ENCODE data around the gene SC5D. TPM values are rescaled to one million over a fixed set of nuclear protein-coding genes. Genes with fewer than 3 reads are reported as not detected.

Gene SC5D
- total RNA-seq, 1 experiment from 2014 or later = 126 TPM

GRCh38 chr11:121291896-121292494 lies 576 bp upstream of the SC5D start:
- CTCF ChIA-PET = interaction anchor here (0.6 to 1.6 kb wide), 9 partner anchors 9 to 299 kb away, joined by 3 to 14 read pairs (median 3); no protein-coding TSS in a partner anchor
- Mint-ChIP-seq H3K4me3 (ENCODE audit: unreplicated experiment) (peak overlapping the region; percentile 89), H3K27ac (ENCODE audit: unreplicated experiment) (peak overlapping the region; percentile 85), H3K9me3 (ENCODE audit: unreplicated experiment) (no peaks in the 10 kb centered on the region), H3K36me3 (ENCODE audit: insufficient read depth, unreplicated experiment) (peaks cover 14% of the 10 kb centered on the region), H3K27me3 (ENCODE audit: insufficient read depth, unreplicated experiment) (no peaks in the 10 kb centered on the region), H3K4me1 (ENCODE audit: low read depth, unreplicated experiment) (peaks cover 27% of the 10 kb centered on the region)
- no peaks in the 10 kb centered on the region for H3K27me3 ChIP-seq (replicated peaks; ENCODE audit: control insufficient read depth, insufficient read depth, low read length)
- peaks cover 16% of the 10 kb centered on the region; the same call in 1 of the 2 replicates for H3K4me1 ChIP-seq
- 0 out of 2 replicates have a peak, but pooled peaks cover 1% of the 10 kb centered on the region for H3K36me3 ChIP-seq (ENCODE audit: control insufficient read depth, insufficient read depth, low read length)
- peak overlapping the region; percentile 97 for H3K4me3 ChIP-seq (ENCODE audit: low read depth, low read length)
- TSS peak; percentile 99 for BruUV-seq (replicated peaks)
- no peaks in the 10 kb centered on the region for H3K9me3 ChIP-seq
- no peak for DNase-seq
- intact Hi-C loops (cut with micrococcal nuclease; ENCODE audit: unreplicated experiment) = loop anchor here (1.0 kb wide), 3 partner anchors 9 to 43 kb away; no protein-coding TSS in a partner anchor
- TF ChIP-seq CTCF (IDR thresholded peaks at IDR 0.05; ENCODE audit: insufficient read depth in 1 of 2, low read depth in 1 of 2, low read length in 1 of 2, severe bottlenecking in 1 of 2, unreplicated experiment in 1 of 2) = no peak
- POLR2A ChIA-PET = interaction anchor here (0.5 to 1.5 kb wide), 11 partner anchors 9 to 273 kb away, joined by 3 to 17 read pairs (median 3); no protein-coding TSS in a partner anchor

GRCh38 chr11:121293288-121293594 lies 670 bp downstream of the SC5D start:
- Mint-ChIP-seq H3K4me1 (ENCODE audit: low read depth, unreplicated experiment) (peaks cover 24% of the 10 kb centered on the region), H3K27me3 (ENCODE audit: insufficient read depth, unreplicated experiment) (no peaks in the 10 kb centered on the region), H3K9me3 (ENCODE audit: unreplicated experiment) (peaks cover 1% of the 10 kb centered on the region), H3K36me3 (ENCODE audit: insufficient read depth, unreplicated experiment) (peaks cover 26% of the 10 kb centered on the region), H3K27ac (ENCODE audit: unreplicated experiment) (peak overlapping the region; percentile 85), H3K4me3 (ENCODE audit: unreplicated experiment) (peak overlapping the region; percentile 89)
- Histone ChIP-seq H3K27me3 (replicated peaks; ENCODE audit: control insufficient read depth, insufficient read depth, low read length) (no peaks in the 10 kb centered on the region), H3K4me1 (peaks cover 16% of the 10 kb centered on the region; the same call in 1 of the 2 replicates), H3K36me3 (ENCODE audit: control insufficient read depth, insufficient read depth, low read length) (0 out of 2 replicates have a peak, but pooled peaks cover 1% of the 10 kb centered on the region), H3K9me3 (no peaks in the 10 kb centered on the region), H3K4me3 (ENCODE audit: low read depth, low read length) (peak overlapping the region; percentile 97)
- POLR2A ChIA-PET = no interaction called here
- no peak for DNase-seq
- intact Hi-C loops (cut with micrococcal nuclease; ENCODE audit: unreplicated experiment) = no loop called here
- CTCF ChIA-PET = no interaction called here
- no peak for TF ChIP-seq CTCF (IDR thresholded peaks at IDR 0.05; ENCODE audit: insufficient read depth in 1 of 2, low read depth in 1 of 2, low read length in 1 of 2, severe bottlenecking in 1 of 2, unreplicated experiment in 1 of 2)
- BruUV-seq (replicated peaks) = no TSS peak

GRCh38 chr11:121295246-121296029 lies 2.9 kb downstream of the SC5D start:
- TF ChIP-seq CTCF (IDR thresholded peaks at IDR 0.05; ENCODE audit: insufficient read depth in 1 of 2, low read depth in 1 of 2, low read length in 1 of 2, severe bottlenecking in 1 of 2, unreplicated experiment in 1 of 2) = no peak
- Histone ChIP-seq H3K9me3 (no peaks in the 10 kb centered on the region), H3K4me1 (peaks cover 13% of the 10 kb centered on the region; the same call in 1 of the 2 replicates), H3K36me3 (ENCODE audit: control insufficient read depth, insufficient read depth, low read length) (0 out of 2 replicates have a peak, but pooled peaks cover 1% of the 10 kb centered on the region), H3K27me3 (replicated peaks; ENCODE audit: control insufficient read depth, insufficient read depth, low read length) (no peaks in the 10 kb centered on the region), H3K4me3 (ENCODE audit: low read depth, low read length) (no peak overlapping the region)
- intact Hi-C loops (cut with micrococcal nuclease; ENCODE audit: unreplicated experiment) = no loop called here
- H3K27ac Mint-ChIP-seq (ENCODE audit: unreplicated experiment) = no peak overlapping the region
- H3K4me3 Mint-ChIP-seq (ENCODE audit: unreplicated experiment) = no peak overlapping the region
- H3K9me3 Mint-ChIP-seq (ENCODE audit: unreplicated experiment) = peaks cover 12% of the 10 kb centered on the region
- ChIA-PET POLR2A (no interaction called here), CTCF (no interaction called here)
- no TSS peak for BruUV-seq (replicated peaks)
- H3K36me3 Mint-ChIP-seq (ENCODE audit: insufficient read depth, unreplicated experiment) = peaks cover 33% of the 10 kb centered on the region
- no peak for DNase-seq
- H3K4me1 Mint-ChIP-seq (ENCODE audit: low read depth, unreplicated experiment) = peaks cover 17% of the 10 kb centered on the region
- no peaks in the 10 kb centered on the region for H3K27me3 Mint-ChIP-seq (ENCODE audit: insufficient read depth, unreplicated experiment)
